AG04449 (cell line): ENCODE data around the gene TNNI2.

Experiments used
- CTCF ChIA-PET: fragments of 350-600 bp; formaldehyde crosslinking; extraction: SDS; loops from one replicate; lab custom pipeline; 2021; ENCODE audit warnings: antibody characterized with exemption; lab: Yijun Ruan, JAX
- POLR2A ChIA-PET: fragments of 400-600, 350-600 bp; formaldehyde crosslinking; extraction: SDS; loops from one replicate; lab custom pipeline; 2020; ENCODE audit warnings: antibody characterized with exemption, inconsistent platforms; lab: Yijun Ruan, JAX
- DNase-seq: peaks from one replicate; pipeline ENCODE4 v3.0.0-alpha.2; 2010; ENCODE audit warnings: low read depth, low spot score
- H3K4me3 ChIP-seq: 2 replicates; pipeline ENCODE4 v1.5.1; 2011; ENCODE audit warnings: low read depth, mild to moderate bottlenecking, control low read depth, low read length
- CTCF ChIP-seq: IDR thresholded peaks from one replicate; pipeline ENCODE4 v1.5.1; 2011; ENCODE audit warnings: mild to moderate bottlenecking, moderate library complexity, low read length, control low read depth, inconsistent platforms; ENCODE audit not compliant: insufficient read depth; ENCODE audit errors: missing control alignments

The TNNI2 gene

GRCh38 chr11:1852271-1852876 lies 13.6 kb downstream of the TNNI2 start:
- TF ChIP-seq CTCF: no peak
- POLR2A ChIA-PET: no interaction called here
- H3K4me3 ChIP-seq: no peak overlapping the region
- CTCF ChIA-PET: interaction anchor here (0.6 to 4.4 kb wide), 4 partner anchors 19 to 302 kb away, joined by 3 to 22 read pairs (median 4); no protein-coding TSS in a partner anchor
- DNase-seq: no peak

GRCh38 chr11:1852877-1853276 lies 14.1 kb downstream of the TNNI2 start, which contains the start of gene LSP1:
TSS of gene LSP1 (plus strand) at chr11:1853084. CDS start at chr11:1853145, 61 bp downstream.
- no peak for DNase-seq
- H3K4me3 ChIP-seq: no peak within 1 kb of the TSS
- CTCF ChIA-PET: interaction anchor here (0.9 to 4.4 kb wide), 4 partner anchors 20 to 301 kb away, joined by 3 to 22 read pairs (median 4); no protein-coding TSS in a partner anchor
- POLR2A ChIA-PET: no interaction called here
- no peak for TF ChIP-seq CTCF

GRCh38 chr11:1853376-1854131 lies 14.8 kb downstream of the TNNI2 start:
- TF ChIP-seq CTCF: no peak
- ChIA-PET POLR2A (no interaction called here), CTCF (interaction anchor here (0.9 to 4.4 kb wide), 4 partner anchors 21 to 301 kb away, joined by 3 to 22 read pairs (median 4); no protein-coding TSS in a partner anchor)
- no peak for DNase-seq
- no peak overlapping the region for H3K4me3 ChIP-seq

- ChIA-PET CTCF (interaction anchor here (0.9 to 5.5 kb wide), 4 partner anchors 21 to 299 kb away, joined by 3 to 24 read pairs (median 14); no protein-coding TSS in a partner anchor), POLR2A (no interaction called here)
- DNase-seq: no peak
- H3K4me3 ChIP-seq: no peak overlapping the region
- no peak for TF ChIP-seq CTCF
Measured at GRCh38 chr11:1854132-1854948, 15.6 kb downstream of the TNNI2 start.

- ChIA-PET POLR2A (no interaction called here), CTCF (interaction anchor here (0.7 to 5.5 kb wide), 5 partner anchors 22 to 161 kb away, joined by 3 to 24 read pairs (median 14); no protein-coding TSS in a partner anchor)
- H3K4me3 ChIP-seq: no peak overlapping the region
- TF ChIP-seq CTCF: no peak
- no peak for DNase-seq
Measured at GRCh38 chr11:1854949-1855885, 16.4 kb downstream of the TNNI2 start.
